Measurements from ENCODE around the gene WBP11.

WBP11 gene

DNA sequence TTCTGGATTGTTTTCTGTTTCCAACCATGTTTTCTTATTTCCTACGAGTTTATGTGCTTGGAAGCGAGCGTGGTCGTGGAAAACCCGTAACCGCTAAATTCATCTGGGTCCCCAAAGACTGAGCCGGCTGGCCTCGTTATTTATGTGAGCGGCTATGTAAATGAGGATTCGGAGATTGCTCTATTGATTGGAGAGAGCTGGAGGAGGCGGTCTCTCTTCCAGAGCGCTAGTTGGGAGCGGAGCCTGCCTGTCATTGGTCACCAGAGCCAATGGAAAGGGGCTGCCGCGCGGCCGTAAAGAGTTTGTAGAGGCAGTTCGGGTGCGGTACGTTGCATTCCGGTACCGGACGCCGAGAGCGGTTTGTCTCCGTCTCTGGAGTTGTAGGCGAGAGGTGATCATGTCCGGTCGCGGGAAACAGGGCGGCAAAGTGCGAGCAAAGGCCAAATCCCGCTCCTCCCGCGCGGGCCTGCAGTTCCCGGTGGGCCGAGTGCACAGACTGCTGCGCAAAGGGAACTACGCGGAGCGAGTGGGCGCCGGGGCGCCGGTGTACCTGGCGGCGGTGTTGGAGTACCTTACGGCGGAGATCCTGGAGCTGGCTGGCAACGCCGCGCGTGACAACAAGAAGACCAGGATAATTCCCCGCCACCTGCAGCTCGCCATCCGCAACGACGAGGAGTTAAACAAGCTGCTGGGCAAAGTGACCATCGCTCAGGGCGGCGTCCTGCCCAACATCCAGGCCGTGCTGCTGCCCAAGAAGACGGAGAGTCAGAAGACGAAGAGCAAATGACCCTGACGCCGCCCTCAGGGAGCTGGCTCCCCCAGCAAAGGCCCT is 29.0 kb downstream of the WBP11 start:
- H3K4me3 ChIP-seq (replicated peaks; ENCODE audit: insufficient read depth, low read length): no peak overlapping the region; the same call in 1 of the 2 replicates
- no peak overlapping the region for H3K27ac ChIP-seq (replicated peaks)
- no peaks in the 10 kb centered on the region for H3K27me3 ChIP-seq (ENCODE audit: insufficient read depth, poor library complexity, severe bottlenecking)
- peak in 1 of 2 experiments; percentile 38 for DNase-seq (ENCODE audit: low read depth in 1 of 2, low spot score in 1 of 2)
- TF ChIP-seq POLR2AphosphoS5 (IDR thresholded peaks at IDR 0.05; ENCODE audit: low read depth) (no peak), SPI1 (IDR thresholded peaks at IDR 0.05; ENCODE audit: borderline replicate concordance, low read depth) (no peak)
- TF ChIP-seq, protein P1, sequence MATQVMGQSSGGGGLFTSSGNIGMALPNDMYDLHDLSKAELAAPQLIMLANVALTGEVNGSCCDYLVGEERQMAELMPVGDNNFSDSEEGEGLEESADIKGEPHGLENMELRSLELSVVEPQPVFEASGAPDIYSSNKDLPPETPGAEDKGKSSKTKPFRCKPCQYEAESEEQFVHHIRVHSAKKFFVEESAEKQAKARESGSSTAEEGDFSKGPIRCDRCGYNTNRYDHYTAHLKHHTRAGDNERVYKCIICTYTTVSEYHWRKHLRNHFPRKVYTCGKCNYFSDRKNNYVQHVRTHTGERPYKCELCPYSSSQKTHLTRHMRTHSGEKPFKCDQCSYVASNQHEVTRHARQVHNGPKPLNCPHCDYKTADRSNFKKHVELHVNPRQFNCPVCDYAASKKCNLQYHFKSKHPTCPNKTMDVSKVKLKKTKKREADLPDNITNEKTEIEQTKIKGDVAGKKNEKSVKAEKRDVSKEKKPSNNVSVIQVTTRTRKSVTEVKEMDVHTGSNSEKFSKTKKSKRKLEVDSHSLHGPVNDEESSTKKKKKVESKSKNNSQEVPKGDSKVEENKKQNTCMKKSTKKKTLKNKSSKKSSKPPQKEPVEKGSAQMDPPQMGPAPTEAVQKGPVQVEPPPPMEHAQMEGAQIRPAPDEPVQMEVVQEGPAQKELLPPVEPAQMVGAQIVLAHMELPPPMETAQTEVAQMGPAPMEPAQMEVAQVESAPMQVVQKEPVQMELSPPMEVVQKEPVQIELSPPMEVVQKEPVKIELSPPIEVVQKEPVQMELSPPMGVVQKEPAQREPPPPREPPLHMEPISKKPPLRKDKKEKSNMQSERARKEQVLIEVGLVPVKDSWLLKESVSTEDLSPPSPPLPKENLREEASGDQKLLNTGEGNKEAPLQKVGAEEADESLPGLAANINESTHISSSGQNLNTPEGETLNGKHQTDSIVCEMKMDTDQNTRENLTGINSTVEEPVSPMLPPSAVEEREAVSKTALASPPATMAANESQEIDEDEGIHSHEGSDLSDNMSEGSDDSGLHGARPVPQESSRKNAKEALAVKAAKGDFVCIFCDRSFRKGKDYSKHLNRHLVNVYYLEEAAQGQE (IDR thresholded peaks at IDR 0.05; ENCODE audit: insufficient replicate concordance, low read depth): no peak
- TF ChIP-seq, protein P2, sequence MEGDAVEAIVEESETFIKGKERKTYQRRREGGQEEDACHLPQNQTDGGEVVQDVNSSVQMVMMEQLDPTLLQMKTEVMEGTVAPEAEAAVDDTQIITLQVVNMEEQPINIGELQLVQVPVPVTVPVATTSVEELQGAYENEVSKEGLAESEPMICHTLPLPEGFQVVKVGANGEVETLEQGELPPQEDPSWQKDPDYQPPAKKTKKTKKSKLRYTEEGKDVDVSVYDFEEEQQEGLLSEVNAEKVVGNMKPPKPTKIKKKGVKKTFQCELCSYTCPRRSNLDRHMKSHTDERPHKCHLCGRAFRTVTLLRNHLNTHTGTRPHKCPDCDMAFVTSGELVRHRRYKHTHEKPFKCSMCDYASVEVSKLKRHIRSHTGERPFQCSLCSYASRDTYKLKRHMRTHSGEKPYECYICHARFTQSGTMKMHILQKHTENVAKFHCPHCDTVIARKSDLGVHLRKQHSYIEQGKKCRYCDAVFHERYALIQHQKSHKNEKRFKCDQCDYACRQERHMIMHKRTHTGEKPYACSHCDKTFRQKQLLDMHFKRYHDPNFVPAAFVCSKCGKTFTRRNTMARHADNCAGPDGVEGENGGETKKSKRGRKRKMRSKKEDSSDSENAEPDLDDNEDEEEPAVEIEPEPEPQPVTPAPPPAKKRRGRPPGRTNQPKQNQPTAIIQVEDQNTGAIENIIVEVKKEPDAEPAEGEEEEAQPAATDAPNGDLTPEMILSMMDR (IDR thresholded peaks at IDR 0.05; ENCODE audit: insufficient read depth, low read length): no peak

DNA sequence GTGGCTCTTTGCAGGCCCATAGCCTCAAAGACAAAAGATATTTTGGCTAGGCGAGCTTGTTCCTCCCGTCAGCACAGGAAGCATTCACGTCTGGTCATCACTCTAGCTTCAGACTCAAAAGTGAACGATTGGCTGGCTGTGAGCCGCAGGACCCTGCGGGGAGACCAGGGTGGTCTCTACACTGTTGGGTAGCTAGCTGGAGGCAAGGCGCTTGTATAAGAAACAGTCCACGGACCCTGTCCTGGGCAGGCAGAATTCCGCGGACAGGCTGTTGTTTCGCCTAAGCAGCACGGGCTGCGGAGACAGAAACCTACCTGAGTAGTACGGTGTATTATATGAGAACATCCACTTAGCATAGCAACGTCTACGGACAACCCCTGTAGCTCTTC is 29.6 kb downstream of the WBP11 start:
- H3K27me3 ChIP-seq (ENCODE audit: insufficient read depth, poor library complexity, severe bottlenecking): no peaks in the 10 kb centered on the region
- TF ChIP-seq SPI1 (IDR thresholded peaks at IDR 0.05; ENCODE audit: borderline replicate concordance, low read depth) (no peak), POLR2AphosphoS5 (IDR thresholded peaks at IDR 0.05; ENCODE audit: low read depth) (no peak), GABPA (IDR thresholded peaks at IDR 0.05; ENCODE audit: low read depth) (no peak)
- TF ChIP-seq, protein P2 (IDR thresholded peaks at IDR 0.05; ENCODE audit: insufficient read depth, low read length): no peak
- TF ChIP-seq, protein P1 (IDR thresholded peaks at IDR 0.05; ENCODE audit: insufficient replicate concordance, low read depth): no peak
- no peak for DNase-seq (ENCODE audit: low read depth in 1 of 2, low spot score in 1 of 2)
- no peak overlapping the region for H3K4me3 ChIP-seq (replicated peaks; ENCODE audit: insufficient read depth, low read length)
- H3K27ac ChIP-seq (replicated peaks): no peak overlapping the region

DNA sequence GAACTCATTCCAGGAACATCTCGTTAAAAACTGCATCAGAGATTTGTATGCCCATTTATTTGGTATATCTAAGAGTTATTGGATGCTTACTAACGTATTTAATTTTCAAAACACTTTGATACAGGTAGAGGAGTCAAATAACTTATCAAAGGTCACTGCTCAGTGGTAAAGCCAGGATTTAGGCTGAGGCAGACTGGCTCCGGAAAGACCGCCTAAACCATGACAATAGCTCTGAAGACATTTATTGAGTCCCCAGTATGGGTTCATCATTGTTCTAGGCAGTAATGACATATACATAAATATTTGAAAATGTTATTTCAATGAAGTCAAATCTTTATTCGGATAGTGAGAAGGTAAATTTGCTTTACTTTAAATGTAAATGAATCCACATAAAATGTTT is 30.3 kb downstream of the WBP11 start:
- DNase-seq (ENCODE audit: low read depth in 1 of 2, low spot score in 1 of 2): no peak
- Histone ChIP-seq H3K4me3 (replicated peaks; ENCODE audit: insufficient read depth, low read length) (no peak overlapping the region), H3K27me3 (ENCODE audit: insufficient read depth, poor library complexity, severe bottlenecking) (no peaks in the 10 kb centered on the region), H3K27ac (replicated peaks) (no peak overlapping the region)
- TF ChIP-seq, protein P1 (IDR thresholded peaks at IDR 0.05; ENCODE audit: insufficient replicate concordance, low read depth): no peak
- TF ChIP-seq GABPA (IDR thresholded peaks at IDR 0.05; ENCODE audit: low read depth) (no peak), SPI1 (IDR thresholded peaks at IDR 0.05; ENCODE audit: borderline replicate concordance, low read depth) (no peak)

Data from HL-60 (cell line).